ENCODE data around the gene MYOF. TPM values are rescaled to one million over a fixed set of nuclear protein-coding genes. Genes with fewer than 3 reads are reported as not detected.

The MYOF gene
- total RNA-seq, 1 experiment from 2014 or later, result 376 TPM

DNA sequence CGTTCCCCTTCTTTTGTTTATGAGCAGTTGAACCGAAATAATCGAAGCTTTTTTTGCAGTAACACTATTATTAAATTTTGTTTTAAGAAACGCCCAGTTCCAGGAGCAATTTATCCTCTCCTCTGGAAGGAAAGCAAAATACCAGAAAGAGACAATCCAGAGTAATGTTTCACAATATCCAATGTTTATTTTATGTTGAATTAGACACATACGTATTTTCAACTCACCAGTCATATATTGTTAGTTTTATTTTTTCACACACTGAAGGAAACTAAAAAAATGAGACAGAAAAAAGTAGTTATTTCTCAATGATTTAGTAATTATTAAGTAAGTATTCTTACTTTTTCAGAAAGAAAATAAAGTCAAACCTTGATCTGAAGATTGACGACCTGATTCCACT is 85.1 kb downstream of the MYOF start:
- TF ChIP-seq POLR2AphosphoS5 (IDR thresholded peaks at IDR 0.05; ENCODE audit: low read depth, low read length) (no peak), SIN3A (IDR thresholded peaks at IDR 0.05; ENCODE audit: borderline replicate concordance, insufficient read depth, low read depth, low read length) (no peak), TCF7L2 (IDR thresholded peaks at IDR 0.05; ENCODE audit: low read depth, low read length) (no peak)
- TF ChIP-seq, protein P1, sequence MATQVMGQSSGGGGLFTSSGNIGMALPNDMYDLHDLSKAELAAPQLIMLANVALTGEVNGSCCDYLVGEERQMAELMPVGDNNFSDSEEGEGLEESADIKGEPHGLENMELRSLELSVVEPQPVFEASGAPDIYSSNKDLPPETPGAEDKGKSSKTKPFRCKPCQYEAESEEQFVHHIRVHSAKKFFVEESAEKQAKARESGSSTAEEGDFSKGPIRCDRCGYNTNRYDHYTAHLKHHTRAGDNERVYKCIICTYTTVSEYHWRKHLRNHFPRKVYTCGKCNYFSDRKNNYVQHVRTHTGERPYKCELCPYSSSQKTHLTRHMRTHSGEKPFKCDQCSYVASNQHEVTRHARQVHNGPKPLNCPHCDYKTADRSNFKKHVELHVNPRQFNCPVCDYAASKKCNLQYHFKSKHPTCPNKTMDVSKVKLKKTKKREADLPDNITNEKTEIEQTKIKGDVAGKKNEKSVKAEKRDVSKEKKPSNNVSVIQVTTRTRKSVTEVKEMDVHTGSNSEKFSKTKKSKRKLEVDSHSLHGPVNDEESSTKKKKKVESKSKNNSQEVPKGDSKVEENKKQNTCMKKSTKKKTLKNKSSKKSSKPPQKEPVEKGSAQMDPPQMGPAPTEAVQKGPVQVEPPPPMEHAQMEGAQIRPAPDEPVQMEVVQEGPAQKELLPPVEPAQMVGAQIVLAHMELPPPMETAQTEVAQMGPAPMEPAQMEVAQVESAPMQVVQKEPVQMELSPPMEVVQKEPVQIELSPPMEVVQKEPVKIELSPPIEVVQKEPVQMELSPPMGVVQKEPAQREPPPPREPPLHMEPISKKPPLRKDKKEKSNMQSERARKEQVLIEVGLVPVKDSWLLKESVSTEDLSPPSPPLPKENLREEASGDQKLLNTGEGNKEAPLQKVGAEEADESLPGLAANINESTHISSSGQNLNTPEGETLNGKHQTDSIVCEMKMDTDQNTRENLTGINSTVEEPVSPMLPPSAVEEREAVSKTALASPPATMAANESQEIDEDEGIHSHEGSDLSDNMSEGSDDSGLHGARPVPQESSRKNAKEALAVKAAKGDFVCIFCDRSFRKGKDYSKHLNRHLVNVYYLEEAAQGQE (IDR thresholded peaks at IDR 0.05; ENCODE audit: insufficient read depth in 1 of 2, low read depth in 2 of 2, low read length in 1 of 2), result no peak
- TF ChIP-seq, protein P2, sequence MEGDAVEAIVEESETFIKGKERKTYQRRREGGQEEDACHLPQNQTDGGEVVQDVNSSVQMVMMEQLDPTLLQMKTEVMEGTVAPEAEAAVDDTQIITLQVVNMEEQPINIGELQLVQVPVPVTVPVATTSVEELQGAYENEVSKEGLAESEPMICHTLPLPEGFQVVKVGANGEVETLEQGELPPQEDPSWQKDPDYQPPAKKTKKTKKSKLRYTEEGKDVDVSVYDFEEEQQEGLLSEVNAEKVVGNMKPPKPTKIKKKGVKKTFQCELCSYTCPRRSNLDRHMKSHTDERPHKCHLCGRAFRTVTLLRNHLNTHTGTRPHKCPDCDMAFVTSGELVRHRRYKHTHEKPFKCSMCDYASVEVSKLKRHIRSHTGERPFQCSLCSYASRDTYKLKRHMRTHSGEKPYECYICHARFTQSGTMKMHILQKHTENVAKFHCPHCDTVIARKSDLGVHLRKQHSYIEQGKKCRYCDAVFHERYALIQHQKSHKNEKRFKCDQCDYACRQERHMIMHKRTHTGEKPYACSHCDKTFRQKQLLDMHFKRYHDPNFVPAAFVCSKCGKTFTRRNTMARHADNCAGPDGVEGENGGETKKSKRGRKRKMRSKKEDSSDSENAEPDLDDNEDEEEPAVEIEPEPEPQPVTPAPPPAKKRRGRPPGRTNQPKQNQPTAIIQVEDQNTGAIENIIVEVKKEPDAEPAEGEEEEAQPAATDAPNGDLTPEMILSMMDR (IDR thresholded peaks at IDR 0.05), result no peak
- no peak for DNase-seq (ENCODE audit: low read depth, low spot score)
- no peaks in the 10 kb centered on the region for H3K27me3 ChIP-seq (ENCODE audit: control insufficient read depth, insufficient read depth, low read length)
- in situ Hi-C loops (cut with HindIII; ENCODE audit: low pct_unique_long_range_greater_than_20kb, low sequenced_read_pairs), result no loop called here
- H3K9me3 ChIP-seq (ENCODE audit: control insufficient read depth, insufficient read depth, low read depth, low read length), result no peaks in the 10 kb centered on the region
- BruUV-seq (replicated peaks), result no TSS peak
- no peaks in the 10 kb centered on the region for H3K4me1 ChIP-seq (ENCODE audit: control insufficient read depth, insufficient read depth, low read length)
- peaks cover 66% of the 10 kb centered on the region for H3K36me3 ChIP-seq (ENCODE audit: control insufficient read depth, insufficient read depth, low read length)
- ATAC-seq, result no peak
- H3K4me3 ChIP-seq (ENCODE audit: low read depth in 2 of 2, low read length in 2 of 2), result no peak overlapping the region
- intact Hi-C loops (cut with micrococcal nuclease; ENCODE audit: unreplicated experiment), result no loop called here
- ChIA-PET CTCF (no interaction called here), POLR2A (no interaction called here)
- no peak overlapping the region for H3K27ac ChIP-seq (ENCODE audit: low read length)

DNA sequence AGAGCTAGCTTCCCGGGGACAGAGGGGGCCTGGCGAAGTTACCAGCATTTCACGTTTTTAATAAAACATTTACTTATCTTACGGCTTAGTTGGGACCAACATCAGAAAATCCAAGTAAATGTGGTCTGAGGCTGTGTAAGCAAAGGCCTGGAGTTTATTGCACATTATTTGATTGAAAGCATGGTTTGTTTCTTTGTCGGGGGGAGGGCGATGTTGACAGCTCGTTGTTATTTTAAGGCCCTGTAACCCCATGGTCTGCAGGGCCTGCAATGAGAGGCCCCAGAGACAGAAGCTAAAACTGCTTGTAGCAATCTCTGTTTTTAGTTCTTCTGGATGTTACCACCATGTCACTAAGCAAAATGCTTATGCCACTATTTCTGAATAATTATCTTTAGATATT is 88.9 kb downstream of the MYOF start:
- ChIA-PET POLR2A (no interaction called here), CTCF (interaction anchor here (0.6 kb wide), 1 partner anchor 522 kb away, joined by 5 read pairs; no protein-coding TSS in a partner anchor)
- in situ Hi-C loops (cut with HindIII; ENCODE audit: low pct_unique_long_range_greater_than_20kb, low sequenced_read_pairs), result no loop called here
- no peaks in the 10 kb centered on the region for H3K9me3 ChIP-seq (ENCODE audit: control insufficient read depth, insufficient read depth, low read depth, low read length)
- H3K4me1 ChIP-seq (ENCODE audit: control insufficient read depth, insufficient read depth, low read length), result no peaks in the 10 kb centered on the region
- BruUV-seq (replicated peaks), result no TSS peak
- H3K27me3 ChIP-seq (ENCODE audit: control insufficient read depth, insufficient read depth, low read length), result no peaks in the 10 kb centered on the region
- ATAC-seq, result no peak
- DNase-seq (ENCODE audit: low read depth, low spot score), result no peak
- no peak overlapping the region for H3K4me3 ChIP-seq (ENCODE audit: low read depth in 2 of 2, low read length in 2 of 2)
- intact Hi-C loops (cut with micrococcal nuclease; ENCODE audit: unreplicated experiment), result no loop called here
- no peak overlapping the region for H3K27ac ChIP-seq (ENCODE audit: low read length)
- peaks cover 62% of the 10 kb centered on the region for H3K36me3 ChIP-seq (ENCODE audit: control insufficient read depth, insufficient read depth, low read length)
- TF ChIP-seq, protein P2 (IDR thresholded peaks at IDR 0.05), result no peak

DNA sequence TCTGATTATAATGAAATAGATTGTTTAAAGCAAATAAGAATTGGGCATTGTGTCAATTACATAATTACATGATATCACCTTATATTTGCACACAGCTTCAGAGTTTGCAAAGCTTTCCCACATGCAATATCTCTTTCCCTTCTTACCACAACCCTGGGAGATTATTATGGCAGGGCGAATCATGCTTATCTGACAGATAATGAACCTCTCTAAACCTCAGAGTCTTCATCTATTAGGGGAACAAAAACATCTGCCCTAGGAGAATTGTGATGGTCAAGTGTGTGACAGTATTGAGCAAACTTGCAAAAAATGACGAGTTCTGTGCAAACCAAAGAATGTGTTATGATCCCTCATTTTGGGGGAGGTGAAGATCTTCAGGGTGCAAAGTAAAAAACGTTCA is 90.0 kb downstream of the MYOF start:
- intact Hi-C loops (cut with micrococcal nuclease; ENCODE audit: unreplicated experiment), result no loop called here

More for the DNA sequence above, 90.0 kb downstream of the MYOF start:
- ChIA-PET POLR2A (interaction anchor here (0.6 kb wide), 1 partner anchor 18 kb away, joined by 4 read pairs; no protein-coding TSS in a partner anchor), CTCF (no interaction called here)
- Histone ChIP-seq H3K27me3 (ENCODE audit: control insufficient read depth, insufficient read depth, low read length) (no peaks in the 10 kb centered on the region), H3K27ac (ENCODE audit: low read length) (no peak overlapping the region), H3K4me3 (ENCODE audit: low read depth in 2 of 2, low read length in 2 of 2) (no peak overlapping the region), H3K9me3 (ENCODE audit: control insufficient read depth, insufficient read depth, low read depth, low read length) (no peaks in the 10 kb centered on the region), H3K4me1 (ENCODE audit: control insufficient read depth, insufficient read depth, low read length) (no peaks in the 10 kb centered on the region), H3K36me3 (ENCODE audit: control insufficient read depth, insufficient read depth, low read length) (peaks cover 60% of the 10 kb centered on the region)
- BruUV-seq (replicated peaks), result TSS peak; percentile 6
- no peak for DNase-seq (ENCODE audit: low read depth, low spot score)
- TF ChIP-seq, protein P1 (IDR thresholded peaks at IDR 0.05; ENCODE audit: insufficient read depth in 1 of 2, low read depth in 2 of 2, low read length in 1 of 2), result no peak
- TF ChIP-seq TCF7L2 (IDR thresholded peaks at IDR 0.05; ENCODE audit: low read depth, low read length) (no peak), SIN3A (IDR thresholded peaks at IDR 0.05; ENCODE audit: borderline replicate concordance, insufficient read depth, low read depth, low read length) (no peak), POLR2AphosphoS5 (IDR thresholded peaks at IDR 0.05; ENCODE audit: low read depth, low read length) (no peak)
- TF ChIP-seq, protein P2 (IDR thresholded peaks at IDR 0.05), result no peak
- no peak for ATAC-seq
- in situ Hi-C loops (cut with HindIII; ENCODE audit: low pct_unique_long_range_greater_than_20kb, low sequenced_read_pairs), result no loop called here
